ENCODE data around the gene SLC2A14.
"Not testable (repeated sequence)": the region's sequence is repeated elsewhere in the genome, so short reads cannot be mapped to it uniquely, and the experiment has no call there.

SLC2A14 gene

DNA sequence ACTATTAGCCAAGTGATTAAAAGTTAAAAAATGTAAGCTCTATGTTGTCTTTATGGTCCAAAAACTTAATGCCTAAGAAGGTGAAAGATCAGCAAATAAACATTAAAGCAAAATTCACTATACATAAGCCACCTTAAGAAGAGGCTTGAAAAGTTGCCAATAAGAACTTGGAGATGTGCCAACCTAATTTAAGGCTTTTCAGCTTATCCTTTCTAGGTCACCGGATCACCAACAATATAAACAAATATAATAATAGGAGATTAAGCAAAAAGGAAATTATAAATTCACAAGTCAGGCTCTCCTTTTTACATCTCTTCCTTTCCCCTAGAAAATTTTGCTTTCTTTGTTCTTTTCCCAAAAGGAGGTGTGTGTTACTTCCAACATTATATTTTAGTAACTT is 32.4 kb upstream of the SLC2A14 start:
- TF ChIP-seq, protein P1, sequence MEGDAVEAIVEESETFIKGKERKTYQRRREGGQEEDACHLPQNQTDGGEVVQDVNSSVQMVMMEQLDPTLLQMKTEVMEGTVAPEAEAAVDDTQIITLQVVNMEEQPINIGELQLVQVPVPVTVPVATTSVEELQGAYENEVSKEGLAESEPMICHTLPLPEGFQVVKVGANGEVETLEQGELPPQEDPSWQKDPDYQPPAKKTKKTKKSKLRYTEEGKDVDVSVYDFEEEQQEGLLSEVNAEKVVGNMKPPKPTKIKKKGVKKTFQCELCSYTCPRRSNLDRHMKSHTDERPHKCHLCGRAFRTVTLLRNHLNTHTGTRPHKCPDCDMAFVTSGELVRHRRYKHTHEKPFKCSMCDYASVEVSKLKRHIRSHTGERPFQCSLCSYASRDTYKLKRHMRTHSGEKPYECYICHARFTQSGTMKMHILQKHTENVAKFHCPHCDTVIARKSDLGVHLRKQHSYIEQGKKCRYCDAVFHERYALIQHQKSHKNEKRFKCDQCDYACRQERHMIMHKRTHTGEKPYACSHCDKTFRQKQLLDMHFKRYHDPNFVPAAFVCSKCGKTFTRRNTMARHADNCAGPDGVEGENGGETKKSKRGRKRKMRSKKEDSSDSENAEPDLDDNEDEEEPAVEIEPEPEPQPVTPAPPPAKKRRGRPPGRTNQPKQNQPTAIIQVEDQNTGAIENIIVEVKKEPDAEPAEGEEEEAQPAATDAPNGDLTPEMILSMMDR (conservative IDR thresholded peaks at IDR 0.05; ENCODE audit: low read depth, low read length) = no peak
- DNase-seq (ENCODE audit: low read depth) = peak; percentile 92
- no peak overlapping the region for H3K4me3 ChIP-seq (ENCODE audit: low read length)

DNA sequence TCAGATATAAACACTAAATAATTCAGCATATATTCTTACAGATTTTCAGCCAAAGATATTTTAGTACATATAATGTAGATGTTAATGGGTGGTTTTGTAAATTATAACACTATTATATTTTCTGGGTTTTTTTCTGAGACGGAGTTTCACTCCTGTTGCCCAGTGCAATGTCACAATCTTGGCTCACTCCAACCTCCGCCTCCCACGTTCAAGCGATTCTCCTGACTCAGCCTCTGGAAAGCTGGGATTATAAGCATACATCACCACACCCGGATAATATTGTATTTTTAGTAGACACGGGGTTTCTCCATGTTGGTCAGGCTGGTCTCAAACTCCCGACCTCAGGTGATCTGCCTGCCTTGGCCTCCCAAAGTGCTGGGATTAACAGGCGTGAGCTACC is 29.7 kb upstream of the SLC2A14 start:
- H3K4me3 ChIP-seq (ENCODE audit: low read length); DNase-seq (ENCODE audit: low read depth): not testable (repeated sequence)

GRCh38 chr12:7899755-7900154 is 27.0 kb upstream of the SLC2A14 start:
- H3K4me3 ChIP-seq (ENCODE audit: low read length) = no peak overlapping the region
- TF ChIP-seq, protein P1 (conservative IDR thresholded peaks at IDR 0.05; ENCODE audit: low read depth, low read length) = no peak
- DNase-seq (ENCODE audit: low read depth) = no peak

DNA sequence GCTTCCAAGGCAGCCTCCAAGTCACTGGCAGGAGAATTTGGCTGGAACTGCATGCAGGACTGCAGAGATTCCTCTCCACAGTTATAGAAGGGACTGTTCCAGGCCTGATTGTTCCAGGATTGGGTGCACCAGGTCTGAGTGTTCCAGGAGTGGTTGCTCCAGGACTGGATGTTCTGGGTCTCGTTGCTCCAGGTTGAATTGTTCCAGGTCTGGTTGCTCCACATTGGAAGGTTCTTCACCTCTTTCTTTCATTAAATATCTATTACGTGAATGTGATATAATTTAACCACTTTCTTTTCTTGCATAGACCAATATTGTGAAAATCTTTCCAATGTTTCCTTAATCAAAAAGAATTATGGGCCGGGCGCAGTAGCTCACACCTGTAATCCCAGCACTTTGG is 24.0 kb upstream of the SLC2A14 start:
- DNase-seq (ENCODE audit: low read depth); H3K4me3 ChIP-seq (ENCODE audit: low read length): not testable (repeated sequence)

GRCh38 chr12:7892186-7892980 is 19.7 kb upstream of the SLC2A14 start:
- no peak for DNase-seq (ENCODE audit: low read depth)
- TF ChIP-seq, protein P1 (conservative IDR thresholded peaks at IDR 0.05; ENCODE audit: low read depth, low read length) = no peak
- no peak overlapping the region for H3K4me3 ChIP-seq (ENCODE audit: low read length)

- DNase-seq (ENCODE audit: low read depth) = no peak
- H3K4me3 ChIP-seq (ENCODE audit: low read length) = no peak overlapping the region
- TF ChIP-seq, protein P1 (conservative IDR thresholded peaks at IDR 0.05; ENCODE audit: low read depth, low read length) = no peak
Measured at GRCh38 chr12:7884689-7885088, 12.0 kb upstream of the SLC2A14 start.

GRCh38 chr12:7881736-7882120 is 9.0 kb upstream of the SLC2A14 start:
- not testable (repeated sequence) for H3K4me3 ChIP-seq (ENCODE audit: low read length); DNase-seq (ENCODE audit: low read depth)

DNA sequence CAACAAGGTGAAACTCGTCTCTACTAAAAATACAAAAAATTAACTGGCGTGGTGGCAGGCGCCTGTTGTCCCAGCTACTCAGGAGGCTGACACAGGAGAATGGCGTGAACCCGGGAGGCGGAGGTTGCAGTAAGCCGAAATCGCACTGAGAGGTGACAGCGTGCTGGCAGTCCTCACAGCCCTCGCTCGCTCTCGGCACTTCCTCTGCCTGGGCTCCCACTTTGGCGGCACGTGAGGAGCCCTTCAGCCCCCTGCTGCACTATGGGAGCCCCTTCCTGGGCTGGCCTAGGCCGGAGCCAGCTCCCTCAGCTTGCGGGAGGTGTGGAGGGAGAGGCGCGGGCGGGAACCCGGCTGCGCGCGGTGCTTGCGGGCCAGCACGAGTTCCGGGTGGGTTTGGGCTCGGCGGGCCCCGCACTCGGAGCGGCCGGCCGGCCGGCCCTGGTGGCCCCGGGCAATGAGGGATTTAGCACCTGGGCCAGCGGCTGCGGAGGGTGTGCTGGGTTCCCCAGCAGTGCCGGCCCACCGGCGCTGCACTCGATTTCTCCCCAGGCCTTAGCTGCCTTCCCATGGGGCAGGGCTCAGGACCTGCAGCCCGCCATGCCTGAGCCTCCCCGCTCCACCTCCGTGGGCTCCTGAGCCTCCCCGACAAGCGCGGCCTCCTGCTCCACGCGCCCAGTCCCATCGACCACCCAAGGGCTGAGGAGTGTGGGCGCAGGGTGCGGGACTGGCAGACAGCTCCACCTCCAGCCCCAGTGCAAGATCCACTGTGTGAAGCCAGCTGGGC is 8.4 kb upstream of the SLC2A14 start:
- DNase-seq (ENCODE audit: low read depth); H3K4me3 ChIP-seq (ENCODE audit: low read length): not testable (repeated sequence)

GRCh38 chr12:7879246-7879645 is 6.5 kb upstream of the SLC2A14 start:
- no peak for DNase-seq (ENCODE audit: low read depth)
- TF ChIP-seq, protein P1 (conservative IDR thresholded peaks at IDR 0.05; ENCODE audit: low read depth, low read length) = no peak
- no peak overlapping the region for H3K4me3 ChIP-seq (ENCODE audit: low read length)
